ENCODE measurements around the gene CHRNA5.

Gene CHRNA5

DNA sequence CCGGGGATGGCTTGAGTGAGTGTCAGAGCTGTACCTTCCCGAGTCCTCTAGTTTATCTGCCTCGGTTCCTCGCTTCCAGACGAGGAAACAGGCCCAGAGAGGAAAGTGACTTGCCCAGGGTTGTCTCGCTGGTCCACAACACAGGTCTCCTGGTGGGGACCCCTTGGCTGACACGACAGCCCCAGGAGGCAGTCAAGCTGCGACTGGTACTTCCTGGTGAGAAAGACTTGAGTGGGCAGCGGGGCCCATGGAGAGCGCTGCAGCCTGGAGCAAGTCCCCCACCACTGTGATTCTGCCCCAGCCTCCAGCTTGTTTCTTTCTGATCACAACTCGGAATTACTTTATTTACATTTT is 600 bp upstream of the CHRNA5 start:
- Histone ChIP-seq H3K36me3 (ENCODE audit: low read length) (no peaks in the 10 kb centered on the region), H3K27ac (ENCODE audit: low read depth, low read length) (no peak overlapping the region), H3K9ac (ENCODE audit: low read length) (peak overlapping the region; percentile 62; the same call in 1 of the 2 replicates), H3K4me2 (ENCODE audit: low read depth, low read length, poor library complexity, severe bottlenecking) (peak overlapping the region; percentile 67), H3K9me3 (ENCODE audit: insufficient read depth, low read length) (no peaks in the 10 kb centered on the region), H2AFZ (ENCODE audit: low read depth, low read length, severe bottlenecking) (peak overlapping the region; percentile 98), H3K4me3 (ENCODE audit: insufficient read depth, low read length, poor library complexity, severe bottlenecking) (no peak overlapping the region), H3K79me2 (ENCODE audit: insufficient read depth, low read length) (no peaks in the 10 kb centered on the region), H4K20me1 (ENCODE audit: low read depth, low read length) (no peaks in the 10 kb centered on the region), H3K27me3 (ENCODE audit: low read length) (no peaks in the 10 kb centered on the region), H3F3A (ENCODE audit: insufficient read depth) (no peaks in the 10 kb centered on the region), H3K9me2 (replicated peaks; ENCODE audit: insufficient read depth, low read length) (no peaks in the 10 kb centered on the region)
- TF ChIP-seq, protein P1, sequence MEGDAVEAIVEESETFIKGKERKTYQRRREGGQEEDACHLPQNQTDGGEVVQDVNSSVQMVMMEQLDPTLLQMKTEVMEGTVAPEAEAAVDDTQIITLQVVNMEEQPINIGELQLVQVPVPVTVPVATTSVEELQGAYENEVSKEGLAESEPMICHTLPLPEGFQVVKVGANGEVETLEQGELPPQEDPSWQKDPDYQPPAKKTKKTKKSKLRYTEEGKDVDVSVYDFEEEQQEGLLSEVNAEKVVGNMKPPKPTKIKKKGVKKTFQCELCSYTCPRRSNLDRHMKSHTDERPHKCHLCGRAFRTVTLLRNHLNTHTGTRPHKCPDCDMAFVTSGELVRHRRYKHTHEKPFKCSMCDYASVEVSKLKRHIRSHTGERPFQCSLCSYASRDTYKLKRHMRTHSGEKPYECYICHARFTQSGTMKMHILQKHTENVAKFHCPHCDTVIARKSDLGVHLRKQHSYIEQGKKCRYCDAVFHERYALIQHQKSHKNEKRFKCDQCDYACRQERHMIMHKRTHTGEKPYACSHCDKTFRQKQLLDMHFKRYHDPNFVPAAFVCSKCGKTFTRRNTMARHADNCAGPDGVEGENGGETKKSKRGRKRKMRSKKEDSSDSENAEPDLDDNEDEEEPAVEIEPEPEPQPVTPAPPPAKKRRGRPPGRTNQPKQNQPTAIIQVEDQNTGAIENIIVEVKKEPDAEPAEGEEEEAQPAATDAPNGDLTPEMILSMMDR (IDR thresholded peaks at IDR 0.05; ENCODE audit: insufficient read depth, low read length, poor library complexity, severe bottlenecking), result no peak

DNA sequence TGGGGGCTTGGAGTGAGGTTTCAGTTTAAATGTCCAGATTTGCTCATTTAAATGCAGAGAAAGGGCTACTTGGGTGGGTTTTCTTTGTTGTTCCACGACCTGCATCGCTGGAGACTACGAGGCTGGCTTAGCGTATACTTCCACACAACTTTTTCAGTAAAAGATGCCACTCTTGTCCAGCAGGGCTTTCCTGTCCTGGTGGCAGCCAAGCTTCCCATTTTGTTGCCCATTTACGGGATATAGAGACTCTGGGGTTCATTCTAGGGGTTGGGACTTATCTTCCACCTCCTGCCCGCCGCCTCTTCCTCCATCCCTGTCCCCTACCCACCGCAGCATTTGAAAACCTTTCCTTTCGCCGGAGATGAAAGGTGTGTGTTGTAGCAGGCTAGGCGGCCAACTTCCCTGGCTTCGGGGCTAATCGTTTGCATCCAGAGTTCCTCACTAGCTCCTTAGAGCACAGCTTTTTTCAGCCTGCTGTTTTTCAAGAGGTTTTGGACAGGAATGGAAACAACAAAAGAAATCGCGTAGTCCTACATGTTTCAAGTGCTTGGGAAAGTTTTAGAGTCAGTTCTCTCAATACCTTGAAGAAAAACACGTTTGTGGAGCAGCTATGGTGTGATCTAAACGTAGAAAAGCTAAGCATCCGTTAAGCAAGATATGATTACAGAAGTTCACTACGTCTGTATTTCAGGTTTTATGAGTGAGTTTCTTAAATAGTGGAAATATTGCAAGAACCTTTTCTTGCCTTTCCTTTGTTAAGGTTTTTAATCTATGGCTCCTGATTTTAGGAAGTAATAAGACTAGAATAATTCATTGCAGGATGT is 843 bp downstream of the CHRNA5 start:
- no peaks in the 10 kb centered on the region for H3F3A ChIP-seq (ENCODE audit: insufficient read depth)
- H3K9ac ChIP-seq (ENCODE audit: low read length), result peak overlapping the region; percentile 62
- no peaks in the 10 kb centered on the region for H3K79me2 ChIP-seq (ENCODE audit: insufficient read depth, low read length)
- H4K20me1 ChIP-seq (ENCODE audit: low read depth, low read length), result no peaks in the 10 kb centered on the region
- H3K4me2 ChIP-seq (ENCODE audit: low read depth, low read length, poor library complexity, severe bottlenecking), result peak overlapping the region; percentile 67
- H3K4me3 ChIP-seq (ENCODE audit: insufficient read depth, low read length, poor library complexity, severe bottlenecking), result peak overlapping the region; percentile 61
- H3K36me3 ChIP-seq (ENCODE audit: low read length), result no peaks in the 10 kb centered on the region
- peak overlapping the region; percentile 98 for H2AFZ ChIP-seq (ENCODE audit: low read depth, low read length, severe bottlenecking)
- H3K9me2 ChIP-seq (replicated peaks; ENCODE audit: insufficient read depth, low read length), result no peaks in the 10 kb centered on the region
- no peak overlapping the region for H3K27ac ChIP-seq (ENCODE audit: low read depth, low read length)
- H3K9me3 ChIP-seq (ENCODE audit: insufficient read depth, low read length), result no peaks in the 10 kb centered on the region
- TF ChIP-seq, protein P1 (IDR thresholded peaks at IDR 0.05; ENCODE audit: insufficient read depth, low read length, poor library complexity, severe bottlenecking), result no peak
- no peak for TF ChIP-seq EZH2phosphoT487 (conservative IDR thresholded peaks at IDR 0.05; ENCODE audit: low read length)
- no peaks in the 10 kb centered on the region for H3K27me3 ChIP-seq (ENCODE audit: low read length)

DNA sequence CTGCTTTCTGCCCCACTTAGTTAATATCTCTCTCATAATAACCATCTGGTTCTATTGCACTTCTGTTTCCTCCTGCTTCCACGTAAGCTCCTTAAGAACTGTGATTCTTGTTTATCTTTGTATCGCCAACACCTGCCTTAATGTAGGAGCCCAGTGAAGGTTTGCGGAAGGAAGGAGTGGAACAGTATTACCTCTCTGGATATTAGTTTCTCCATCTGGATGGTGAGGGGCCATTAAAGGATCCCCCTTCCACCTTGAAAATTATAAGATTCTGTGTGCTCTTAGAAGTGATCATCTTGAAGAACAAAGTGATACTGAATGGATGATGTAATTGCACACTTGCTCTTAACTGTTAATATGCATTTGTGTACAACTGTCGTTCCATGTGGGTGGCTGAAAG is 2.2 kb downstream of the CHRNA5 start:
- no peak for TF ChIP-seq EZH2phosphoT487 (conservative IDR thresholded peaks at IDR 0.05; ENCODE audit: low read length)
- TF ChIP-seq, protein P1 (IDR thresholded peaks at IDR 0.05; ENCODE audit: insufficient read depth, low read length, poor library complexity, severe bottlenecking), result no peak
- Histone ChIP-seq H3K9me3 (ENCODE audit: insufficient read depth, low read length) (no peaks in the 10 kb centered on the region), H3K27me3 (ENCODE audit: low read length) (no peaks in the 10 kb centered on the region), H3F3A (ENCODE audit: insufficient read depth) (no peaks in the 10 kb centered on the region), H3K4me2 (ENCODE audit: low read depth, low read length, poor library complexity, severe bottlenecking) (no peak overlapping the region), H4K20me1 (ENCODE audit: low read depth, low read length) (no peaks in the 10 kb centered on the region), H3K9ac (ENCODE audit: low read length) (no peak overlapping the region), H3K27ac (ENCODE audit: low read depth, low read length) (no peak overlapping the region), H3K4me3 (ENCODE audit: insufficient read depth, low read length, poor library complexity, severe bottlenecking) (no peak overlapping the region), H3K79me2 (ENCODE audit: insufficient read depth, low read length) (no peaks in the 10 kb centered on the region), H2AFZ (ENCODE audit: low read depth, low read length, severe bottlenecking) (no peak overlapping the region), H3K36me3 (ENCODE audit: low read length) (no peaks in the 10 kb centered on the region), H3K9me2 (replicated peaks; ENCODE audit: insufficient read depth, low read length) (no peaks in the 10 kb centered on the region)
